Activated CD4-positive, CD25-positive, alpha-beta regulatory T cell (primary cell): ENCODE data around the gene KCNT2.

Source experiments
- DNase-seq, 4 experiments: peaks; one replicate each; lab custom pipeline; 2025; lab: John Stamatoyannopoulos, UW

Gene KCNT2

DNA sequence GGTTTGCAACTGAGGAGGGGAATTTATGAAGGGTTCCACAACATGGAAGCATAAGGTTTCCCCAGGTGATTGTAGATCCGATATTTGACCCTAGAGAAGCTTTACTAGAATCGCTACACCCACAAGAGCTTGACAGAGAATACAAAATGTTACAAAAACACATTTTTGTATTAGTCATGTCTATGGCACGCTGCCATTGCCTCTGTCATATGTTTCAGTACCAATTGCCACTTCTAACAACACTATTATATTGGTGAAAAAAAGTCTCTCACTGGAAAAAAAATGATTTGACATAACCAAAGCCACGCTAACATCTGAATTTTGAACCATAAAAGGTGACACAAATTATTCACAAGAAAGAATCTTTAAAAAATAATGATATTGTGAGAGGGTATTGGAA is 214.5 kb downstream of the KCNT2 start:
- DNase-seq = no peak

DNA sequence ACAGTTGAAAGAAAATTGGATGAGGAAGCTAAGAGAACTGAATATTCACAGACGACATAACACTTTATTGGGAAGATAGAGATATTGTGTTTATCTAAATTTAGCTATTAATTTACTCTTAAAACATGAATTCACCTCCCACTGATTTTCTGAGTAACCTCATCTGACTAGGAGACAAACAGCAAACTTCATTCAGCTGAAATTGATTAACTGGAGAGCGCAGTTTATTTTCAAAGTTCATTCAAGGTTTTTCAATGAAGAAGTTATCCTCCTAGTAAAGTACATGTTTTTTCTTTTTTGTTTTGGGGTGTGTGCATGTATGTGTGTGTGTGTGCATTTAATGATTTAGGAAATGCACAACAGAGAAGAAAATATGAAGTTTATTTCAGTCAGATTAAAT is 215.0 kb downstream of the KCNT2 start:
- DNase-seq = no peak

DNA sequence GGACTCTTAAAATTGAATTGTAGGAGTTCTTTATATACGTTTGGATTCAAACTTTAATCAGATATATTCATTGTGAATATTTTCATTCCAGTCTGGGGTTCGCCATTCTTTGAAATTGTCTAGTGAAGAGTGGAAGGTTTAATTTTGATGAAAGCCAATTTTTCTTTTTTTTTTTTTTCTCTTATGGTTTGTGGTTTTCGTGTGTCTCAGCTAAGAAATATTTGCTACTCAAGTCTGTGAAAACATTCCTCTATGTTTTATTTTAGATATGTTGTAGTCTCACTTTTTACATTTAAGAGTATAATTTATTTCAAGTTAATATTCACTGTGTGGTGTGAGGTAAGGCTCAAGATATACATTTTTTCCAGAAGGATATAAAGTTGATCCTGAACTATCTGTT is 220.5 kb downstream of the KCNT2 start:
- DNase-seq = no peak

DNA sequence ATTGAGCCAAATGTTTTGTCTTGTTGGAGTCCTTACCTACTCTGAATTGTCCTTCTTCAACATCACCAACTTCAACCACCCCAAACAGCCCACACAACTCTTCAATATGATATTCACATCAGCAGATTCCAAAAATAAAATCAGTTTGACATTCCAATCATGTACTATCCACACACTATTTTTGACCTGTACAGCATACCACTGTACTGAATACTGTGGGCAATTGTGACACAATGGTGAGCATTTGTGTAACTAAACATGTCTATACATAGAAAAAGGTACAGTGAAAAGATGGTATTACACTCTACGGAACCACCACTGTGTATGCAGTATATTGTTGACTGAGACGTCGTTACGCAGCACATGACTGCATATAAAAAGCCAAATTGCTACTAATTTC is 223.1 kb downstream of the KCNT2 start:
- DNase-seq = no peak

DNA sequence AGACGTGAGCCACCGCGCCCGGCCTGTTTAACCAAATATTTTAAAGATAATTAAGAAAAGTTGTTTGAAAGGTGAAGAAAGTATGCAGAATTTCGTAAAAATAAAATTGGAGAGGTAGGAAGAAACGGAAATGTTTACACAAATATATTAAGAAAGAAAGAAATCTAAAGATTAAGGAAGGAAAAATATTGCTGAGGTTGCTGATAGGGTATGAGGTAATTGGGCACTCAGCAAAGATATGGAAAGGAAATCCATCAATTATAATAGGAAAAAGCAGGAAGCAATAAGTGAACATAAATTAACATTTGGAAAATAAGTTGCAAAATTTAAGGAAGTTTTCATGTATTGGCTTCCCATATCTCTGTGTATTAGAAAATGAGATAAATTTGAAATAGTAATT is 225.9 kb downstream of the KCNT2 start:
- no peak for DNase-seq

DNA sequence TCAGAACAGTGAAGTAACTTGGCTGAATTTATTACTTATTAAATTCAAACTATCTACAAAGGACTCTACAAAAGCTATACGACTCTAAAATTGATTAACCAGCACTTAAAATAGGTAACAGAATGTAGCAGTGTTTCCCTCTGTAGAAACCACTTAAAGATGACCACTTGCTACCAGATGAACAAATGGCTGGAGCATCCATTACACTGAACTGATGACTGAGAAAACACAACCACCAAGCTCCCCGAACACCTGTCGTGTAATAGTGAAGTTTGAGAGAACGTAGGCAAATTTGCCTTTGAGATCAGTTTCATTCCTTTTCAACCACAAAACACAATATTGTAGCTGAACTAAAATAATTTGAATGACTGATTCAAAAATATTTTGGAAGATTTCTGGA is 226.7 kb downstream of the KCNT2 start:
- no peak for DNase-seq

DNA sequence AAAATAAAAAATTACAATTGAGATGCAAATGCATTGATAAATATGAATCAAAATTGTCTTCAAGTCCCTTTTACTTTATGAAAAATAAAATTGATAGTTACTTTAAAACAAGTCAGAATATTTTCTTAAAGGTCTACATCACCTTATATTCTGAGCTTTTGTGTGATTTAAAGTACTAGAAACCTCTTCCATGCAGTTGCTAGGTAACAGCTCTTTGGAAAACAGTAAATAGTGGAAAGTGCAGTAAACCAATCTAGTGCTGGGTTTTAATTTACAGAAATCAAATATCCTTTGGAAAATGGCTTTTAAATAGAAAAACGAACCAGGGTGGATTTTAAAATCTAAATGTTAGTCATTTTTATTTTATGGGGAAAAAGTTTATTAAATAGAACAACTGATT is 227.9 kb downstream of the KCNT2 start:
- DNase-seq = no peak

DNA sequence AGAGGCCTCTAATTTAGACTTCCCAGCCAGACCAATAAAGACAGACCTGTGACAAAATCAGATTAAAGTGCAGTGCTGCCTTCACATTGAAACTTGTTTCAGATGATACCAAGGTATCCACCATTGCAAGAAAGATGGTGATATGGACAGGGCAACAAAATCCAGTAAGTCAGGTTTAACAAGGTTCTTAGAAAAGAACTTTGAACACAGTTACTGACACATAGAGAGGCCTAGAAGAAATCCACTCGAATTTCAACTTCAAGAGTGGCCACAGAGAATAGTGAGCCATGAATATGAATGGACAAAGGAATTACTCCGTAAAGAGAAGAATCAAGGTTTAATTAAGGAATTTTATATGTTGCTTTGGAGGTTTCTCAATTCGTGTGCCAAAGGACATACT is 230.4 kb downstream of the KCNT2 start:
- no peak for DNase-seq

DNA sequence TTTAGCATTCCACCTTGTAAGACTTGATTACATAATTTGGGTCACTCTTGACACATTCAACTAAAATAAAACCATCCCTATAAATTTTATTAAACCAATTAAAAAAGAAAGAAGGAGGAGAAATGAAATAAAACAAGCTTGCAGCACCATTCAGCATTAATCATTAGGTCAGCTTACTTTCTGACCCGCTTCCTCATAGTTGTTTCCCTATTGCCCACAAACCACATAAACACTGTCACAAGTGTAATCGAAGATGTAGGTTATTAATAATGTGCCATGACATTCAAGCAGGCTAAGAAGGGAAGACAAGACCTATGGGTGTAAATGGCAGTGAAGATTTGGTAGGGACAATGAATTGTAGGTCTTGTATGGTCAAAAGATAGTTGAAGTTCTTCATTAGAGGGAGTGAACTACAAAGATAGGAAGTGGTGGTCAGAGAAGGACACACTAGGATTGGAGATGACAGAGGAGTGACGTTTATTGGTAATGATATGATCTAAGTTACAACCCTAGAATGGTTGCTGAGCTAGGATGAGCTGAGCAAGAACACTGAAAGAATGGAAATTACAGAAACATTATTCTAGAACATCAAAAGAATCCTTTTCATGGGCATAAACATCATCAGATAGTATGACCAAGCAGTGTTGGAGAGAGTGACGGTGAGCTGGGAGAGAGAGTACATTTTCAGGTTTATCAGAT is 231.5 kb downstream of the KCNT2 start:
- DNase-seq = no peak

DNA sequence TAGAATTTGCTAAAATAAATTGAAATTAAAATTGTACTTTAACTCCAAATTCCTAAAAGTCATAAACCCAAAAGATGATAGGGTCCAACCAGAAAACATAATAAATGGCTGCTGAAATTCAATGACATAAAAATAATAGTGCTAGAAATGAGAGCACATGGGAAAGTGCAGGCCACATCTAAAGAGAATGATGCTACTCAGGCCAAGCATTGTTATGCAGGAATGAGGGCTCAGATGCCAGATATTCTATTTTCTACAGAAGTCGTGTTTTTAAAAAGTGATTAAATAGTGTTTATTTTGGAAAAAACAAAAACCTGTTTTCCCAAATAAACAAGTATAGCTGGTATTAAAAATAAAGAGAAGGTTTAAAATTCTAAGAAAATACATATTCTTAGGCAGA is 234.4 kb downstream of the KCNT2 start:
- DNase-seq = no peak

DNA sequence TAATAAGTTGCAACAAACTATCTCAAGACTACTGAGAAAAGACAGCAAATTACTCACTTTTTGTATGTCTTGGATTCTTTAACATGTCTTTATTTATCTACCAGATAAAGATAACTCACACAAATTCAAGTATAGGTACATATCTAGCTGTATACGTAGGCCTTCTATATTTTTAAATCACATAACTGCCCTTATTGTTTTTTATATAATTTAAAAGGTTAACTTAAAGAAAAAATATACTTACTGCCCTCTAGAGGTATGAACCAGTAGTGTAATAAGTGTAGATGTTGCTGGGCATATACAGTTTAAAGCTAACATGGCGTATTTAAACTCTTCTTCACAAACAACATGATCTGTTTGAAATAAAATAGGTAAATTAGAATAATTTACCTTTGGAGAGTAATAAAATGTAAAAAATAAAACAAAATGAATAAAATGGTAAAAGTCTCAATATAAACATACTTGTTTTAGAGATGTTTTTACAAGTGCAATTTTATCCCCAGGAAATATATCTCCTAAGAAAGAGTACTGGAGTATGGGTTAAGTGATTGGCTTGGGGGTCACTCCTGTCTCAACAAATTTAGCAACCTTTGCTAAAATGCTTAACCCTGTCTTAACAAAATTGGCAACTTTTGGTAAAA is 235.2 kb downstream of the KCNT2 start:
- no peak for DNase-seq

DNA sequence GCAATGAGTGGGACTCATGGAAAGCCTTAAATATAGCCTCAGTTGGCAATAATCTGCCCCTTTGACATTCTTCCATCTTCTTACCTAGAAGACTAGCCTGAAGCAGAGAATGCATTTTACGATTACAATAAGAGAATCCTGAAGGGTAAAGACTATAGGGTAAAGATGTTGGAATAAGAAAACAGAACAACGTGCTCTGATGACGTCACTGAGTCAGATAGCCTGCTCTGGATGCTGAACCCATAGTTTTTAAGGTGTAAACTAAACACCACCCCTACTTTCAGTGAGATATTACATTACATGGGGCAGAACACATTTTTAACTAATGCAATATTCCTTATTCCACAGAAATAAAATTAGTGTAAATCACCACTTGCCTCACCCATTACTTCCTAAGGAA is 240.4 kb downstream of the KCNT2 start:
- DNase-seq = no peak

DNA sequence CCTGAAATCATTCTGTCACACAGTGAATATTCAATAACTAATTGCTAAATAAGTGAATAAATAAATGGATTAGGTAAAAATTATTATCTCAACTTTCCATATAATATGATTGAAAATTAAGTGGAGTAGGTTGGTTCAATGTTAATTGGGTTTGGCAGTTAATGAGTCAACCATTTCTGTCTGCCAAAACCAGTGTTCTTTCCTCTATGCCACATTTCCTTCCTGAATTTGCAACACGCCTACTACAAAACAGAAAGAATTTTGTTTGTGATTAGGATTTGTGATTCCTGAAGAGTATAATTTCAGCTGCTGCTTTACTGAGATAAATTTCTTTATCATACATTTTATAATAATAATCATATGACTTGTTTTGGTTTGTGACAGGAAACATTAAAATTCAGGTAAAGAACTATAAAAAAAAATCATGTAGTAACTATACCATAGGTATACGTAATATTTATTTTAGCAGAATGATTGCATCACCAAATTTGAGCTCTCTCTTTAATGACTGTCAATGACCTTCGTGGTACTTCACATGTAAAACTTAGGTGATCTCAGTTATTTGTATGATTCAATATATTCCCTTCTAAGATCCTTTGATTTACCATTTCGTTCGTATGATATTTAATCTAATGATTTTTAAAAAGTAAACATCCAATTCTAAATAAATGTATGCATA is 241.3 kb downstream of the KCNT2 start:
- no peak for DNase-seq

DNA sequence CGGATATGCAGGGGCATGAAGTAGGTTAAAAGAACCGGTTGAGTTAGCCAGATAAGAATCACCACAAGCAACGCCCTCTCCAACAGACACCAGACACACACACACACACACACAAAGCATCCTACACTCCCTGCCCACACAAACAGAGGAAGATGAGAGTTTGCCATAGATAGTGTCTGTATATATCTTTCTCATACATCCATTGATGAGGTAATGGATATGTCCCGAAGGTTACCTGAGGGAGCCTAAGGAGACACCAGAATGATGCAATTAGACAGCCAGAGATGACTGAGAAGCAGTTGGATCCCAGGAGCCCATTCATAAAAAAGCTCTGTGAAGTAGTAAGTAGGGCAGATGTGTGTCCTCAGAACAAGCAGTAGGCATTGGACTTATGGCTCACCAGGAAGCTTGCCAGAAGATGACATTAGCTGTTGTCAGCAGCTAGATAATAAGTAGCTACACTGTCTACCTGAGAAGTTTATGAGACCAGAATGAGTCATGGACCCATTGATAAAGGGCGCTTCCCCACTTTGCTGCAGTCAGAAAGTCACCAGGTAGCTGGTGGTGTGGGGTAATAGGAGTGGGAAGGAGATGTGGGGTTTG is 247.0 kb downstream of the KCNT2 start:
- no peak for DNase-seq

DNA sequence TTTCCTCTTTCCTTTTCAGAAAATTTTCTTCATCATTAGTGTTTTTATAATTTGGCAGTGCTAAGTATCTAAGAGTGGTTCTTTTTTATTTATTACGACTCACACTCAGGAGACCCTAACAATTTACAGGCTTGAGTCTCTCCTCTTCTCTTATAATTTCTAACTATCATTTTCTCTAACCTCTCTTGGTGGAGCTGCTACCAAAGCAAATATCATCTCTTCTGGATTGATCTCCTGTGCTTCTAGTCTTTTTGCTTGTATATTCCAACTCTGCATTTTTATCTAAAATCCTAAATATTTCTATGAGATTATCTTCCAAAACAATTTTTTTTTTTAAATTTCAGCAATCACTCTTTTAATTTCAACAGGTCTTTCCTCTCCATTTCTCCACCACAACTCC is 250.3 kb downstream of the KCNT2 start:
- no peak for DNase-seq

DNA sequence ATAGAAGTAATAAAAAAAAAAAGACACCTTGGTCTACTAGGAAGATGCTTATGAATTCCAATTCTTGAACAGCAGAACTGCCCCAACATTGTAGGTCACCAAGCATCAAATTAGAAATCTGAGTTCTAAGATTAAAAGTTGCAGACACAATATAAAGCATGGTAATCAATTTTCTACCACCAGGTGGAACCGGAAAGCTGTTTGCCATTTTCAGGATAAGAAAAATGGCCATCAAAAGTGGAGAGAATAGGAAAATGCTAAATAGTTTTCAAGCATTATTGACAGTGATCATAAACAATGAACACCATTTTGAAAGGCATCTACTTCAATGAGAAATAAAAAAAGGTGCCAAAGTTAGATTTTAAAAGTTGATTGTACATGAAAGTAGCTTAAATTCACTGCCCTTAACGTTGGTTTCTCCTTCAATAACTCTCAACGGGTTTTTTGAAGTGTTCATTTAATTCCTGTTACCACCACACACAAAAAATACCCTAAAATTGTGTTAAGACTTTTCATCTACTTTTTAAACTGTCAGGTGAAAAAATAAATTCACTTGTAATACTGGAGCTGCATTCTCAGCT is 252.9 kb downstream of the KCNT2 start:
- no peak for DNase-seq

DNA sequence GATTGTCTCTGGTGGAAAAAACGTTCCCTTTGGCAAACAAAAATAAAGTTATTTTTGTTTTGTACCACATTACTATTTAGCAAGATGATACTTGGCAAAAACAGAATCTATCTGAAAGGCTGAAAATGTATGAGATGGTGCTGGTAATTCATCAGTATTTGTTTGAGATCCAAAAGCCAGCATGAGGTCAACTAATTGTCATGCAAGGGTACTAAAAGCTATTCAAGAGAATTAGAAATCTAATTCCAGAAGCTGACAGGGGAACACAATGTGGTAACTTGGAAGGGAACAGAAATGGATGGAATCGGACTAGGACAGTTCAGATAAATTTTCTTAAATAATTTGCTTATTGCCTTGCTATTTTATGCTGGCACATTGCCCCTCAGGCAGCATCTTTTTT is 263.8 kb downstream of the KCNT2 start:
- DNase-seq = no peak

DNA sequence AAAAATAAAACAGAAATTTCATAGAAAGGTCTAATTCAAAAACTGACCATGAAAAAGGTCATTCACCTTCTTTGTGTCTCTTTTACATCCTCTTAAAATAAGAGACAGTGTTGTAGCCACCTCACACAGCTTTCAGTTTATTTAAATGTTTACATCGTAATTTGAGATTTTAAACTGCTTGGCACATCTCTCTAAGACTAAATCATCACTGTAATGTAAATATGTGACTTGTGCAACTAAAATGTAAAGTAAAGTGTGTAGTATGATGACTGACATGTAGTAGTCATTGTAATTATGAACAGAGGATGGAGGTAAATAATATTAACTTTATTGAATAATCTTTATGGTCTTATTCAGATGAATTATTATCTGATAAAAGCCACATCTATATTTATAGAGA is 283.9 kb downstream of the KCNT2 start:
- DNase-seq = no peak

DNA sequence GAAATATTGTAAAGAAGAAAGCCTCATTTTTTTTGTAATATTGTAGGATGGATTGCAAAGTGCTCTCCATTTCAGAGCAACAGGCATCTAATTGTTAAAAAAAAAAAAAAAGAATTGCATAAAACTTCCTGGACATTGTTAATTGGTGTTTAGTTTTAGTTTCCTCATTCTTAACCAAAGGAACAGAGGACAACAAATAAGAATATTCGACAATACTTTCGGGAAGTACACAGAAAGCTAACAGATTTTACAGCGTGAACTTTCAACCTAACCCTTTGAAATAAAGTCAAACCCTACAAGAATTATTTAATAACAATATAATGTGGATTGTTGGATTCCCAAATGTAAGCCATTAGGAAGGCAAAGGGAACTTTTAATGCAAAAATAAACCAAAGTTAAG is 284.4 kb downstream of the KCNT2 start:
- no peak for DNase-seq

DNA sequence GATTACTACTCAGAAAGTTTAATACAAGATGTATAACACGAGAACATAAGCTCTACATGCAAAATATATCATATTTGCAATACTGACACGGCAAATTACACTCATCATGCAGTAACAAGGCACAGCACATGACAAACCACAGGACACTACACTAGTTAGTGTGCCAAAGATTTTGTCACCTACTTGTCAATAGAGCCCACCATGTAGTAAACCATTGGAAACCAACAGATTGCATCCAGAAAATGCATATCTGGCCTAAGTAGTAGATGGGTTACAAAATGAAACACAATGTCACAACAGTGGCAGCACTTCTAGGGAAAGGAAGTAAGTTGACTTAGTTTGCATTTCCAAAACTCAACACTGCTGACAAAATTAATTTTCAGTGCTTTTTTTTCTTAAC is 288.9 kb downstream of the KCNT2 start:
- DNase-seq = no peak

DNA sequence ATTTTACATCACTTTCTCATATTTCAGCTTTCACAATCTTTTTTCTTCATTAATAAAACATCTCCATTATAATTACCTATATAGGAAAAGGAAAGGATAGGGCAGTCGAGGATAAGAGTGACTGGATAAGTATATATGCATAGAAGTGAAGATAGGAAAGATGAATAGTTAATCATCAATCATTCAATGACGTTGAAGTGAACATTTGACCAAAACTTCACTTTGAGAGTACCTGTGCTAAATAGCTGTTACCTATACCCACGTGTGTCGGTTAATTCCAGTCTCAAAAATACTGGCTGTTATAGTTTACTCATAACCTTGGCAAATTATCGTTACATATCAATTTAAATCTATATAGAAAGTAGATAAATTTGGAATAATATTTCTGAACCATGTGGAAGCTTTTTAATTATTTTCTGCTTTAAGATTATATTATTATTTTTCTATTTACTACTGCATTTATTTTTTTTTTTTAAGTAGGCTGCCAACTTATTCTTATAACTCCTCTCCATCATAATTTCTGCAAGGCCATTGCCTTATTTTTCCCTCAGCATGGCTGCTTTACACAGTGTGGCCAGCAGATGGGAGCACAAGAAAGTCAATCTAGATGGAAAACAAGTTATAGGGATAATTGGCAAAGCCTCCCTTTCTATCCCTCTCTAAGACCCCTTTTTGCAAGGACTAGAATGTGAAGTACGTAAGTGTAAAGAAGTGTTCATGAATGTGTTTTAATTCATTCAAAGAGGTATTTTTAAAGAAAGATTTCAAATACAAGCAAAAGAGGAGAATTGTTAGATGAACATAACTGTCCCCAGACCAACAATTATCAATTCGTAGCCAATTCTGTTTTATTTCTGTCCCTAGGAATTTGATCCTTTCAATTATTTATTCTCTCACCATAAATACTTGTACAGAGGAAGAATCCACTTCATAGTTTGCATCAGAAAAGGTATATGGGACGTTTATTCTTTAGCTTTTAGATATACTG is 290.4 kb downstream of the KCNT2 start:
- DNase-seq = no peak

DNA sequence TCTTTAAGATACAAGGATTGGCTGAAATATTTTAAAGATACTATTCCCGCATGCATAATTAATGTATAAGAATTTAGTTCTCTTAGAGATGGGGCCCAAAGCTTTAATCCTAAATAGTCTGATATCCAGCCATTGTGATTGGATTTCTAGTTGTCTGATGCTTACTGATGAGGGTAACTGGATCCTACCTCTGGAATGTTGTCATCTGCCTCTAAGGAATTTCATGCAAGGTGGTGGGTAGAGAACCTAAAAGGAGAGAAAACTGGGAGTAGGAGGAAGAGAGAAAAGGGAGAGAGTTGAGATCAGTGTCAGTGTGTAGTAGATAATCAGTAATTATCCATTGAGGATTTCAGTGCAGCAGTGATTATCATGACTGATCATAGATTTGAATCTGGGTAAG is 295.5 kb downstream of the KCNT2 start:
- no peak for DNase-seq
